ENCODE results near the gene DROSHA. TPM values are rescaled to one million over a fixed set of nuclear protein-coding genes. Genes with fewer than 3 reads are reported as not detected.
"Not testable (repeated sequence)": the region's sequence is repeated elsewhere in the genome, so short reads cannot be mapped to it uniquely, and the experiment has no call there.

DROSHA gene
- total RNA-seq, 1 donor from 2014 or later = 32.1 TPM

DNA sequence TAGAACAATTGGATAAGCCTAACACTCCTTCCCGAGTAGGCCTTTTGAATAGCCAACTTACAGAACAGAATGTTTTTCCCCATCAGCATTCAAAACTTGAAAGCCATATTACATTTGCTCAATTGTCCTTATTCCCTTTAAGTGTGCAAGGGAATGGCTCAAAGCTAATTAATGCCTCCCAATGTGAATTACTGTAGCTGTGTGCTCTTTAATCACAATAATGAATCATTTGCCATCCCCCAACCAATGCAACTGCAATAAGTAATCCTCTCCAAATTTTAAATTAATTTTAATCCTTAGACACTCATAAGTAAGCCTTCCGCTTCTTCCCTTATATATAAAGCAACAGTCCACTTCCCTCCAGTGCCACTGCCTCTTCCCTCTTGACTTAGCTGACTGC, 115.9 kb downstream of the DROSHA start:
- no peak for DNase-seq (ENCODE audit: low read depth in 2 of 2)

- DNase-seq (ENCODE audit: low read depth in 2 of 2) = no peak
Measured at GRCh38 chr5:31415009-31415923, 116.6 kb downstream of the DROSHA start.

DNA sequence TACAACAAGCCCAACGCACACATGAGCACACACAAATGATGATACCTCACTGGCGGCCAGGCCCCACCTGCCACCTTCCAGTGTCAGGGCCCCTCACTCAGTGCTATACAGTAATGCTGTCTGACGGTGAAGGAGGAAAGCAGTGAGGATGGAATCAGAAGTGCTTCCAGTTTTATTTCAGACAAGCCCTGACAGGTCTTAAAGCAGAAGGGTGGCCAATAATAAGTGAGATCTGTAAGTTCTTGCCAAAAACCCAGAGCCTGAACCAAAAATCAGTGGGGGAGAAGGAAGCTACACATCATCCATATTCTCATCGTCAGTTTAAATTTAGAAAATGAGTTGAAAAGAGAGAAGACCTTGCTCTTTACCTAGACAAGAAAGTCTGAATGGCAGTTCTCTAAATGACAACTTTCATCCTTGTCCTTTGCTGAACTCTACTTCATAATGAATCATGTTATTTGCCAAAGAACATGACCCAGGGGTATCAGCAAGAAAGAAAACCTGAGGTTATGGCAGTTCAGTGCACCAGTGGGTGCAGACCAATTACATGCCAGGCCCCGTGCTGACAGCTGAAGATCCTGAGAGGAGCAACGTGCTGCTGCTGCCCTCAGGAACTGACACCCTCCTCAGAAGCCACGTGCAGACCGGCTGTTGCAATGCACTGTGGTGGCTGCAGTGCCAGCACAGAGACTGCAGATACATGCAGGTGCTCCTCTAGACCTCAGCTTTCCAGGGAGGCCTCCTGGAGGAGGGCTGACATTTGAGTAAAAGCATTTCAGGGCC, 118.7 kb downstream of the DROSHA start:
- no peak for DNase-seq (ENCODE audit: low read depth in 2 of 2)

DNA sequence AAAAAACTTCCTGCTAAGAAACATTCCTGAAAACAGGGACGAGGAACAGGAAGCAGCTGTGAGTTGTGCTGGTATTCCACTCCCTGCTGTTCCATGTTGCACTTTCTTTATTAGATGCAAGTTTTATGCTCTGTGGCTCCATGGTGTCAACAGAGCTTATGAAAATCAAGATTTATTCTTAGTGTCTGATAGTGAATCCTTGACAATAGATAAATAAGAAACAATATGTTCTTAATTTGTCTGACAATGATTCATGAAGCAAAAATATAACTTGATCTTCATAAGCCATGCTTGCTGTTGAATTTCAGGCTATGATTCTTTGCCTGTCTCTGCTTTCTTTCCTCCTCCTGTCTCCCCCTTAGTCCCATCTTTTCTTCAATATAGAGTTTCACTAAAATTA, 119.6 kb downstream of the DROSHA start:
- DNase-seq (ENCODE audit: low read depth in 2 of 2) = peak in 1 of 2 donors; percentile 77

DNA sequence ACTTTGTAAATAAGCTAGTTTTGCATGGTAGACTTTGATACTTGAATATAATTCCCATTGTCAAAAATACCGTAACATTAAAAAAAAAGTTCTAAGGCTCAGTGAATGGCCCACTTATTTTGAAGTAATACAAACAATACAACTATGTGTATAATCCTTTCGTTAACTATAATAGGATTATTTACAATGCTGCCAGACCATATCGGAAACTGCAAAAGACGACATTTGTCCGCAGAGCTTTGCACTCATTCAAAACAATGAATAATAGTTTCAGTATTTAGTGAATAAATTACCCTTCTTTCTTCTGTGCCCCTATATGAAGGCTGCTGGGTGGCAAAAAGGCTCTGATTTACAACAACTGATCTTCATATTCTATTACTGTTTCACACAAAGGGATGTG, 121.8 kb downstream of the DROSHA start:
- DNase-seq (ENCODE audit: low read depth in 2 of 2) = no peak

- no peak for DNase-seq (ENCODE audit: low read depth in 2 of 2)
Measured at GRCh38 chr5:31408814-31409213, 123.1 kb downstream of the DROSHA start.

DNA sequence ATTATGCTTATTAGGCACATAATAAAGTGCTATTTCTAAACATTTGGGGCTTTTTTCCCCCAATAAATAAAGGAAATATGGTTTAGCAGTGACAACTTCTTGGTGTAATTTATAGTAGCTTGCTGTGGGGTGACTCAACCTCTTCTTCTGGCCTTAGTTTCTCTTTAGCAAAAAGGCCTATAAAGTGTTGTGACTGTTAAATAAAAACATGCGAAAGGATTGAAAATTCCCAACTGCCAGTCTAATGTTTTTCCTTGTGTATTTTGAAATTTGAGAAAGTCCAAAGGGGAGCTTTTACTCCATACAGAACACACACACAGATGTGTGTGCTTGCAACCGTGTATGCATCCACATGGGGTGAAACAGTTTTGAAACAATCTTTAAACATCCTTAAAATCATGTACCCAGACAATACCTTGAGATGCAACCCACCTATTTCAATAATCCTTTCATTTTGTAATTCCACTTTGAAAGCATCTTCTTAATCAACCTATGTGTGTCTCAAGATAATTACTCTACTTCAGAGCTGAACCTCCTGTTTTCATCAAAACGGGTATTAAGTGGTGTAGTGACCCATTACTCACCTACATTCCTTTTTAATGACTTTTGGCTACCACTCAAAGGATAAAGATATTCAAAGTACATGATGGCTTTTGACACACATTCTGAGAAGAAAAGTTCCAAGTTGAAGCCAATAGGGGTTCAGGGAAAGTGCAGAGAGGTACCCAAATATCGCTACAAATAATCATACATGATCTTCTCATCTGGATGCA, 123.8 kb downstream of the DROSHA start:
- DNase-seq (ENCODE audit: low read depth in 2 of 2) = no peak

DNA sequence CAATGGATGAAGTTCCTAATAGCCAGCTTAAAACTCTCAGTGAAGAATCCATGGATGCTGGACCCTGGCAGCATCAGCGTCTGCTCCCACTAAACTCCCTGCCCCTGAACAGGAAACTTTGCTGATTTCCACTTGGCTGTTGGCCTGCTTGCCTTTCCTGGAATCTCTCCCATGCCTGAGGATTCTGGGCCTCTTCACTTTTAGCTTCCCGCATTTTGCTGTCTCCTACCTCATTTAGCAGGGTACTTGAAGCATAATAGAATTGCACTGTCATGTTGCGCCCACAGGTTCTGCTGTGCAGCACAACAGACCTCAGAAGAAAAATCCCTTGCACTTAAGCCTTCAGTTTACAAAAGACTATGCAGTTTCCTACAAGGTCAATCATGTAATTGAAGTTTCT, 127.6 kb downstream of the DROSHA start:
- DNase-seq (ENCODE audit: low read depth in 2 of 2) = peak in 1 of 2 donors; percentile 29

DNA sequence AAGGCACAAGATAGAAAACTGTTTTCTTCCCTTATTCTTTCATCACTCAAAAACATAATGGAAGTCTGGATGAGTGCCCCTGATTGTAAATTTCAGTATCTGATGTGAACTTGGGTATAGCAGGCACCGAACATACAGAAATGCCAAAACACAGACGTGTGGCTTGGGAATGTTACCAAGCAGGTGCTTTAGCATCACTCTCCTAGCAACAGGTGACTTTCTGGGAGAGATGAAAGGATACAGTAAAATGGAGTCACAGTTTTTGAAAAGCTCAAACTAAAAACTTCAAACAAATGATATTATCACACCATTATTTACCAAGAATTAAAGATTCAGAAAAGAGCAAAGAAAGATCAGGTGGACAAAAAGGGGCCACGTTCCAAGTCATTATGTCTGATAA, 130.2 kb downstream of the DROSHA start:
- no peak for DNase-seq (ENCODE audit: low read depth in 2 of 2)

DNA sequence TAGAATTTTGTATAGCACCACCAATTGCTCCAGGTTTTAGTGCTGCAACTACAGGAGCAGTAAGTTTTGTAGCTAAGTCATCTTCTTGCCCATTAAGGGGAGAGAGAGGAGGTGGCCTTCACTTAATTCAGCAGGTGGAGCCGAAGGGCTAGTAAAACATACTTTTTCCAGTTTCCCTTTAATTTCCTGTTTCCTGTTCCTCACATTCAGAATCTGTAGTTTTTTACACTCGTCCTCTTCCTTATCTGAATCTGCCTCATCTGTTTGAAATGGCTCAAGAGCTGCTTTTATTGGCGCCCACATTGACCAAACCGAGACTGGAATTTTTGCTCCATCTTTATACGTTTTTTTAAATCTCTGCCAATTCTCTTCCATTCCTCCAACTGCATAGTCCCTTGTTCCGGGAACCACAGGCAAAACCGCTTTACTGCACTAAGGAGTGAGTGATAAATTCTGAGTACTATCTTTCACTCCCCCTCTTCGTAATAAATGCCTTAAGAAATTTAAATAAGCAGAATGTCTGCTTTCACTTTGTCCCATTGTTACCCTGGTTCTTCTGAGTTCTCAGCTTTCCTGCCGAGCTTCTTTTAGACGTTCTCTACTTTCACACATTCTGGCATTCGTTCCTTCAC, 133.9 kb downstream of the DROSHA start:
- peak; percentile 20 to 28 for DNase-seq (ENCODE audit: low read depth in 2 of 2)

- no peak for DNase-seq (ENCODE audit: low read depth in 2 of 2)
Measured at GRCh38 chr5:31396611-31397295, 135.1 kb downstream of the DROSHA start.

GRCh38 chr5:31395450-31396045, 136.3 kb downstream of the DROSHA start:
- DNase-seq (ENCODE audit: low read depth in 2 of 2) = not testable (repeated sequence)

- DNase-seq (ENCODE audit: low read depth in 2 of 2) = no peak
Measured at GRCh38 chr5:31393126-31393525, 138.8 kb downstream of the DROSHA start.

- DNase-seq (ENCODE audit: low read depth in 2 of 2) = no peak
Measured at GRCh38 chr5:31392061-31392460, 139.8 kb downstream of the DROSHA start.

- no peak for DNase-seq (ENCODE audit: low read depth in 2 of 2)
Measured at GRCh38 chr5:31390256-31390655, 141.6 kb downstream of the DROSHA start.

GRCh38 chr5:31385774-31386537, 145.9 kb downstream of the DROSHA start:
- DNase-seq (ENCODE audit: low read depth in 2 of 2) = peak; percentile 28 to 32

DNA sequence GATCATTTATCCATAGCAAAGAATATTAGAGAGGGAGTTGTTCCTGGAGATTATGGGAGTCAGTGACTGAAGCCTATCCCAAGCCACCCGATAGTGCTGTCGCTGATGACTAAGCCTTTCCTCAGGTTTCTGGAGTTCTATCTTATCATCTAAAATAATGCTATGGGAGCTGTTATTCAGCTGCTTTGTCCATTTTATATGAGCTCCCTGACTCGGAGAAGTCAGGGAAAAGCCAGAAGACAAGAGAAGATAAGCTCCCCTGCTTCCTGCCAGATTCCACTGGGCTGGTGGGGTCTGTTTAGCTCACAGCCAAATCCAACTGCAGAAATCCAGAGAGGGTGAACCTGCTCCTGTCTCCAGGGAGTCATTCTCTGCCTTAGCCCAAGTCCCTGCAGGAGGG, 148.2 kb downstream of the DROSHA start:
- DNase-seq (ENCODE audit: low read depth in 2 of 2) = no peak

DNA sequence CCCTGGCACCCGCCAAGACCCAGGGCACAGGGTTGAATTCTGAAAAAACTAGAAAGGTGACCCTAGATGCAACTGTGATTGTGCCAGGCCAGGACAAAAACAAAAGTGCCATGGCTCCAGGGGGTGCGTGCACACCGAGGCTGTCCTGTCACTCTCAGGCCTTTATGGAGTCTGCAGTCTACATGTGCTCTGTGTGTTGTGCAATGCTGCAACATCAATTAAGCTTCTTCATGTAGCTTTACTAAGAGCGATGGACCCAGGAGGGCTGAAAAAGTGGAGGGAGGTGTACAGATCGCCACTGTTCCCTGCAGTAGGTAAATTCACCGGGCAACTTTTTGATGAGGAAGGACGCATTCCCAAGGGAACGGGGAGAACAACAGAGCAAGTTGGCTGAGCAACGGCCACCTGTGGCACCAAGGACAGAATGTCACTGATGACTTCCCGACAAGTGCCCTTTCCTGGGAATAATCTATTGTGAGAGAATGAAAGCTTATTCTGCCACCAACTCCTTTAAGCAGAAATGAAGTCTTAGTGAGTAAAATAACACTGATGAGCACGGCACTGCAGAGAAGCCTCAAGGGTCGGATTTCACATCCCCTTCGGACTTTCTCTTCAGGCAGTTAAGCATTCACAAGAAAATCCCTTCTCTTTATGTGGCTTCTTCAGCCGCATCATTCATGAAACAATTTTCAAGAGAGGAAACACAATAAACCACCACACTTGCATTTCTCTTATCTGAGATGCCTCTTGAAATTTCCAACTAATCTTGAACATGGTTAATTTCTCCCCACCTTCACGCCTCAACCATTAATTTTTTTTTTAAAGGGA, 149.6 kb downstream of the DROSHA start:
- DNase-seq (ENCODE audit: low read depth in 2 of 2) = no peak

GRCh38 chr5:31381299-31381698, 150.6 kb downstream of the DROSHA start:
- no peak for DNase-seq (ENCODE audit: low read depth in 2 of 2)

All from dermis microvascular lymphatic vessel endothelial cell (primary cell).